Osteocyte (in vitro differentiated cells): ENCODE measurements around the gene ATP10B. TPM values are rescaled to one million over a fixed set of nuclear protein-coding genes. Genes with fewer than 3 reads are reported as not detected.

Experiments used
- DNase-seq: peaks from one replicate; pipeline ENCODE4 v3.0.0; 2021; ENCODE audit warnings: mixed read lengths; ENCODE audit not compliant: unreplicated experiment; ENCODE audit errors: extremely low spot score
- H3K27ac Mint-ChIP-seq: one replicate; pipeline ENCODE4 v1.8.0; 2021; ENCODE audit warnings: mild to moderate bottlenecking, mixed read lengths; ENCODE audit not compliant: unreplicated experiment
- H3K27me3 Mint-ChIP-seq: one replicate; pipeline ENCODE4 v1.8.0; 2021; ENCODE audit warnings: mixed read lengths; ENCODE audit not compliant: unreplicated experiment
- H3K36me3 Mint-ChIP-seq: one replicate; pipeline ENCODE4 v1.8.0; 2021; ENCODE audit warnings: mixed read lengths; ENCODE audit not compliant: unreplicated experiment
- H3K4me1 Mint-ChIP-seq: one replicate; pipeline ENCODE4 v1.8.0; 2021; ENCODE audit warnings: mixed read lengths; ENCODE audit not compliant: unreplicated experiment
- H3K4me3 Mint-ChIP-seq: one replicate; pipeline ENCODE4 v1.8.0; 2021; ENCODE audit warnings: mild to moderate bottlenecking, moderate library complexity, mixed read lengths; ENCODE audit not compliant: unreplicated experiment
- H3K9me3 Mint-ChIP-seq: one replicate; pipeline ENCODE4 v1.8.0; 2021; ENCODE audit warnings: mixed read lengths; ENCODE audit not compliant: unreplicated experiment
- total RNA-seq: library from RNA; stranded (reverse); gene quantifications from 2 replicates; pipeline ENCODE4 v1.2.1, GENCODE V29; 2021
- TF ChIP-seq, protein P1 (sequence below): fragments of 200-600 bp; sonication (generic); IDR thresholded peaks from 2 replicates; pipeline ENCODE4 v1.5.0; 2021; ENCODE audit warnings: antibody characterized with exemption, mild to moderate bottlenecking, moderate library complexity

ATP10B gene
- total RNA-seq, 1 donor from 2014 or later: not detected

DNA sequence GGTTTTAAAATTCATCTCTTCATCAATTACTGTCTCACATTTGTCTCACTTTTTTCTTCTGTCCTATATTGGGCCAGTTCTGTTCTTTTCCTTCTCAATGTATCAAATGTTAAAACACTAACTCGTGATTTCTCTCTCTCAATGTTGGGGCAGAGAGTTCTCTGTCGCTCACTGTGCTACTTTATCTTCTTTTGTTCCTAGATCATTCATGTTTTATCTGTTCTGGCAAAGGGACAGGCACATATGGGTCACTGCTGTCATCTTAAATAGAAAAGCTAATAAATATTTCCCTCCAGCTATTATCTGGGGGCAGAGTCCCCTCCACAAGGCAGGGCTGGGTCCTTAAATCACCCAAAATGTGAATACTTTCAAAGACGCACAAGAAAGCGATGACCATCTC is 216.3 kb downstream of the ATP10B start:
- TF ChIP-seq, protein P1, sequence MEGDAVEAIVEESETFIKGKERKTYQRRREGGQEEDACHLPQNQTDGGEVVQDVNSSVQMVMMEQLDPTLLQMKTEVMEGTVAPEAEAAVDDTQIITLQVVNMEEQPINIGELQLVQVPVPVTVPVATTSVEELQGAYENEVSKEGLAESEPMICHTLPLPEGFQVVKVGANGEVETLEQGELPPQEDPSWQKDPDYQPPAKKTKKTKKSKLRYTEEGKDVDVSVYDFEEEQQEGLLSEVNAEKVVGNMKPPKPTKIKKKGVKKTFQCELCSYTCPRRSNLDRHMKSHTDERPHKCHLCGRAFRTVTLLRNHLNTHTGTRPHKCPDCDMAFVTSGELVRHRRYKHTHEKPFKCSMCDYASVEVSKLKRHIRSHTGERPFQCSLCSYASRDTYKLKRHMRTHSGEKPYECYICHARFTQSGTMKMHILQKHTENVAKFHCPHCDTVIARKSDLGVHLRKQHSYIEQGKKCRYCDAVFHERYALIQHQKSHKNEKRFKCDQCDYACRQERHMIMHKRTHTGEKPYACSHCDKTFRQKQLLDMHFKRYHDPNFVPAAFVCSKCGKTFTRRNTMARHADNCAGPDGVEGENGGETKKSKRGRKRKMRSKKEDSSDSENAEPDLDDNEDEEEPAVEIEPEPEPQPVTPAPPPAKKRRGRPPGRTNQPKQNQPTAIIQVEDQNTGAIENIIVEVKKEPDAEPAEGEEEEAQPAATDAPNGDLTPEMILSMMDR: no peak
- H3K4me3 Mint-ChIP-seq: no peak overlapping the region
- no peaks in the 10 kb centered on the region for H3K36me3 Mint-ChIP-seq
- H3K9me3 Mint-ChIP-seq: peaks cover 5% of the 10 kb centered on the region
- H3K27ac Mint-ChIP-seq: no peak overlapping the region
- H3K4me1 Mint-ChIP-seq: no peaks in the 10 kb centered on the region
- H3K27me3 Mint-ChIP-seq: no peaks in the 10 kb centered on the region
- no peak for DNase-seq

DNA sequence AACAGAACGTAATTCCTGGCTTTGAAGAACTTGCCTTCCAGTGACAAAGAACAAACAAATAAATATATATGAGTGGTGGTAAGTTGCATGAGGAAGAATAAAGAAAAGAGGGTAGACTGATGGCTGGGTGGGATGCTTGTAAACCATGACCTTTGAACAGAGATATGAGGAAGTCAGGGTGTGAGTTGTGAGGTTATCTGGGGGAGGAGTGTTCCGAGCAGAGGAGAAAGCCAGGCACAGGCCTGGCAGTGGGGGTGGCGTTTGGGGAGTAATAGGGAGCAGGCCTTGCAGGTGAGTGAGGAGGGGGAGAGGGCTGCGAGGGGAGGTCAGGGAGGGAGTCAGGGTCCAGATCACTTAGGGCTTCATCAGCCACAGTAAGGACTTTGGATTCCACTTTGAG is 217.0 kb downstream of the ATP10B start:
- Mint-ChIP-seq H3K4me3 (no peak overlapping the region), H3K36me3 (no peaks in the 10 kb centered on the region), H3K27ac (no peak overlapping the region), H3K9me3 (peaks cover 5% of the 10 kb centered on the region), H3K27me3 (no peaks in the 10 kb centered on the region), H3K4me1 (no peaks in the 10 kb centered on the region)
- TF ChIP-seq, protein P1: no peak
- no peak for DNase-seq

DNA sequence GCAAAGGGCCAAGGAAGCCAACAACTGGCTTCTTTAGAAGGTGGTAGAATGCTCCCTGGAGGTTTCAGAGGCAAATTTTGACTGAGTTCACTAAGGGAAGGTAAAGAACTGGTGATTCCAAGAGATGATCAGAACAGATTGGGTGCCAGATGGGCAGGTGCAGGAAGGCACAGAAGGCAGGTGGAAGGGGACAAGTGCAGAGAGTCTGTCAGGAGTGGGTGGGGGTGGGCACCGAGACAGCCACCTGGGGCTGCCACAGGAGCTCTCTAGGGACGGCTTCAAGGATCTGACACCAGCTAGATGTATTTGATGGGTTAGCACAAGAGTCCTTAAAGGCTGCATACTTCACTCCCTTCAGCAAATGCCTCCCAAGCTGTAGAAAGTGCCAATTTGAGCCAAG is 223.0 kb downstream of the ATP10B start:
- H3K4me3 Mint-ChIP-seq: no peak overlapping the region
- no peaks in the 10 kb centered on the region for H3K4me1 Mint-ChIP-seq
- TF ChIP-seq, protein P1: no peak
- H3K36me3 Mint-ChIP-seq: no peaks in the 10 kb centered on the region
- H3K27ac Mint-ChIP-seq: no peak overlapping the region
- no peaks in the 10 kb centered on the region for H3K27me3 Mint-ChIP-seq
- H3K9me3 Mint-ChIP-seq: no peaks in the 10 kb centered on the region
- no peak for DNase-seq

DNA sequence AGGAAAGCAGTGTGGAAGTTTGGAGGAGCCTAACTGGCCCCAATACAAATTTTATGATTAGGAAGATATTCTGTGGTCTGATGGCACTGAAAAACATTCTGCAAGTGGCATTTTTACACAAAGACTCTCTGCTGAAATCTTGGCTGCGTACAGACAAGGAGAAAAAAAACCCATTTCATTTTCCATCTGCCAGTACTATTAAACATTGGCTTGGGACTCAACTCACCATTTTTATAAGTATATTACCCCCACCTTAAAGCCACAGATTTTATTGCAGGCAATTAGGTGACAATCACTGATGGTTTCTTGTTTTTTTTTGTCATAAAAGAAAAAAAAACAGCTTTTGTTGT is 223.4 kb downstream of the ATP10B start:
- no peak overlapping the region for H3K4me3 Mint-ChIP-seq
- H3K36me3 Mint-ChIP-seq: no peaks in the 10 kb centered on the region
- H3K4me1 Mint-ChIP-seq: no peaks in the 10 kb centered on the region
- H3K9me3 Mint-ChIP-seq: no peaks in the 10 kb centered on the region
- TF ChIP-seq, protein P1: no peak
- H3K27me3 Mint-ChIP-seq: no peaks in the 10 kb centered on the region
- H3K27ac Mint-ChIP-seq: no peak overlapping the region
- DNase-seq: no peak

DNA sequence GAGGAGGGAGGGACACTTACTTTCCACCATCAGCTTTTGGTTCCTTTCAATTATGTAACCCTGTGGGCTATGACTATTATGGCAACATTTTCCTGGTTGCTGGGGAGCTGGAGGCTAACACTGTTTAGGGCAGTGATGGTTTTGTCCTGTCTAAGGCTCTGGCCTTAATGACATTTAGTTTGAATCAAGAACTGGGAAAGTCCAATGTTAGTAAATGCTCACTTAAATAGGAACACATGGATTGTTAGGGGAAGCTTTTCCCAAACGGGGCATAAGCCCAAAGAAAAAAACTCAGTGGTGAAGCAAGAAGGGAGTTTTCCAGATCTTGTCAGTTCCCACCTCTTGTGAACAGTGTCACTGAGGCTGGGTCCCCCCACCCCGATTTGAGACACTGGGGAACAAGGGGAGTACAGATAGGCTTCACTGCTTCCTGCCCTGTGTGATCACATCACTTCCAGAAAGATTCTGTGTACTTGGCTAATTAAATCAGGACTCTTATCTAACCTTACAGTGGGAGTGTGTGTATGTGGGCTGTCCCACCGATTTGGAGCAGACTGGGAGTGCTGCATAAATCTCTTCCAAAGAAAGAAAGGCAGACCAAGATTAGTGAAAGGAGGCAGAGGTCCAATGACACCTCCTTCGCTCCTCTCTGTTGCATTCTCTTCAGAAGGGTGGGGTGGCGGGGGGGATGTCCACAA is 223.9 kb downstream of the ATP10B start:
- TF ChIP-seq, protein P1: no peak
- no peaks in the 10 kb centered on the region for H3K4me1 Mint-ChIP-seq
- H3K36me3 Mint-ChIP-seq: no peaks in the 10 kb centered on the region

More for the DNA sequence above, 223.9 kb downstream of the ATP10B start:
- DNase-seq: no peak
- H3K9me3 Mint-ChIP-seq: no peaks in the 10 kb centered on the region
- no peak overlapping the region for H3K4me3 Mint-ChIP-seq
- H3K27ac Mint-ChIP-seq: no peak overlapping the region
- H3K27me3 Mint-ChIP-seq: no peaks in the 10 kb centered on the region
